Heart left ventricle (tissue), 16 donors: Measurements from ENCODE around the gene NIPAL4. TPM values are rescaled to one million over a fixed set of nuclear protein-coding genes. Genes with fewer than 3 reads are reported as not detected.

Experiments
- ATAC-seq, 4 donors: fragments of 200-7000 bp; cut with Tn5 transposase; one replicate each; pipeline ENCODE4 v1.9.1; 2020 to 2022; ENCODE audit warnings: moderate library complexity in 4 of 4, mild to moderate bottlenecking in 3 of 4, moderate number of reproducible peaks in 1 of 4
- DNase-seq, 5 donors: peaks; one replicate each; pipeline ENCODE4 v3.0.0-alpha.2; 2020
- H3K27ac ChIP-seq, 12 donors: fragments of 200-600 bp; sonication (generic) in 4 of 12; one replicate each; pipeline versions ENCODE4 v1.5.0 to v1.8.0; 2016 to 2022; ENCODE audit warnings: mild to moderate bottlenecking in 2 of 12
- H3K27me3 ChIP-seq, 9 donors: fragments of 200-600 bp; sonication (generic) in 2 of 9; one replicate each; pipeline versions ENCODE4 v1.5.1 to v1.8.0; 2016 to 2022; ENCODE audit warnings: mild to moderate bottlenecking in 3 of 9
- H3K36me3 ChIP-seq, 9 donors: fragments of 200-600 bp; sonication (generic) in 2 of 9; one replicate each; pipeline versions ENCODE4 v1.5.0 to v1.8.0; 2018 to 2022; ENCODE audit warnings: mild to moderate bottlenecking in 2 of 9
- H3K4me1 ChIP-seq, 12 donors: fragments of 200-600 bp; sonication (generic) in 4 of 12; one replicate each; pipeline versions ENCODE4 v1.5.0 to v1.8.0; 2016 to 2022; ENCODE audit warnings: mild to moderate bottlenecking in 3 of 12
- H3K4me3 ChIP-seq, 12 donors: fragments of 200-600 bp; sonication (generic) in 4 of 12; one replicate each; pipeline versions ENCODE4 v1.5.0 to v1.8.0; 2017 to 2022; ENCODE audit warnings: mild to moderate bottlenecking in 9 of 12, moderate library complexity in 4 of 12
- H3K9me3 ChIP-seq, 12 donors: fragments of 200-600 bp; sonication (generic) in 4 of 12; one replicate each; pipeline versions ENCODE4 v1.5.0 to v1.8.0; 2016 to 2022; ENCODE audit warnings: mild to moderate bottlenecking in 1 of 12
- CTCF ChIP-seq, 12 donors: fragments of 200-600 bp; sonication (generic) in 4 of 12; IDR thresholded peaks; one replicate each; pipeline versions ENCODE4 v1.5.0 to v1.8.0; 2018 to 2022; ENCODE audit warnings: antibody characterized with exemption in 12 of 12, mild to moderate bottlenecking in 5 of 12
- POLR2A ChIP-seq, 2 donors: fragments of 450-650 bp; IDR thresholded peaks; one replicate each; pipeline ENCODE4 v1.6.1; 2017; ENCODE audit warnings: antibody characterized with exemption in 2 of 2, mild to moderate bottlenecking in 2 of 2, moderate library complexity in 2 of 2
- WGBS, 4 donors: extraction: QIAGEN DNeasy Blood & Tissue Kit in 2 of 4; methylation state at CpG; one replicate each; pipeline versions ENCODE4 v1.1.5 to v1.1.7; 2013 to 2018; 5-methylcytosine and 5-hydroxymethylcytosine counted together
- intact Hi-C, 10 donors: fragments of 100-400 bp; cut with DNase I; formaldehyde crosslinking; loops; one replicate each; pipeline versions ENCODE4 v1.11.1 to v1.14.2; 2022
- polyA plus RNA-seq, 2 donors: library from polyadenylated mRNA; stranded (reverse); fragments of 200-250 nt; gene quantifications; one replicate each; pipeline ENCODE4 v1.2.3, GENCODE V29; 2013
- total RNA-seq, 9 donors: library from RNA; depleted of rRNA in 2 of 9; stranded (reverse); fragments of >200 nt in 2 of 9; fragmentation: NEBNext Ultra II Directional in 3 of 9; extraction: Animal tissue kit (Norgen Biotek cat#: 25700) in 3 of 9; gene quantifications; one replicate each; pipeline versions ENCODE4 v1.1.0 to v1.2.4, GENCODE V29; 2016 to 2023
- donor health status: ischemic (EF 13 %, LVEDD 7.1; RV severe dilation, severe dysfunction).
- donor health status: healthy with polysubstance abuse.
- donor health status: DM: no; HTN: yes; CAD: no.
- donor health status: DM: no; HTN: no; CAD: no.
- donor health status: ischemic (EF 25% LVEDD 6.9; RV normal size, moderate dysfunction).
- donor health status: ischemic (EF 25% LVEDD 5.7; RV mildly dilated, moderate dysfunction).
- donor health status: healthy.
- donor health status: DM: yes; HTN: yes; CAD: no.
- donor health status: ischemic (EF 35%, LVEDD 5.7; RV mildly dilated, moderate dysfunction).
- donor health status: nonischemic (EF 11% LVEDD 7.7; RV severe dilation, severe dysfunction).
- donor health status: DM: yes; HTN: yes; CAD: no.
- donor health status: PGD.
- donor health status: ischemic (EF 29% LVEDD 5.4; RV normal size, mild dysfunction).
- donor health status: nonischemic (EF 23%, LVEDD 6.1; RV moderate dilation, normal function).

The NIPAL4 gene
- total and polyA plus RNA-seq, 11 donors: 0.07 to 0.68 (median 0.22) TPM; not detected in 7

- Histone ChIP-seq H3K4me1 (peaks cover 0 to 27% (median 7%) of the 10 kb centered on the region in 12 donors), H3K27ac (no peak overlapping the region), H3K36me3 (no peaks in the 10 kb centered on the region), H3K9me3 (no peaks in the 10 kb centered on the region), H3K27me3 (peaks cover 0 to 26% (median 13%) of the 10 kb centered on the region in 9 donors), H3K4me3 (no peak overlapping the region)
- intact Hi-C loops: no loop called here
- ATAC-seq: no peak
- no peak for DNase-seq
- no peak for TF ChIP-seq POLR2A (IDR thresholded peaks at IDR 0.05)
- no peak for TF ChIP-seq CTCF (IDR thresholded peaks at IDR 0.05)
- 93 to 98% (median 96%) methylated on average over 8 of the region's 8 CpGs for WGBS, 4 donors
Observed at GRCh38 chr5:157463081-157463480, 3.1 kb downstream of the NIPAL4 start.

GRCh38 chr5:157463621-157464518, 3.9 kb downstream of the NIPAL4 start:
- Histone ChIP-seq H3K27ac (peak overlapping the region in 1 of 12 donors; percentile 55), H3K27me3 (peaks cover 0 to 26% (median 13%) of the 10 kb centered on the region in 9 donors), H3K9me3 (no peaks in the 10 kb centered on the region), H3K4me1 (peaks cover 0 to 27% (median 7%) of the 10 kb centered on the region in 12 donors), H3K4me3 (no peak overlapping the region), H3K36me3 (no peaks in the 10 kb centered on the region)
- DNase-seq (no peak), ATAC-seq (peak in 1 of 4 donors; percentile 63)
- intact Hi-C loops: no loop called here
- TF ChIP-seq CTCF (IDR thresholded peaks at IDR 0.05) (no peak), POLR2A (IDR thresholded peaks at IDR 0.05) (no peak)
- 72 to 78% (median 76%) methylated on average over 9 of the region's 9 CpGs for WGBS, 4 donors

GRCh38 chr5:157464519-157465171, 4.6 kb downstream of the NIPAL4 start:
- H3K36me3 ChIP-seq: no peaks in the 10 kb centered on the region
- peak in 2 of 5 donors; percentile 44 for DNase-seq
- ATAC-seq: peak in 3 of 4 donors; percentile 58 to 85 (median 80)
- intact Hi-C loops: no loop called here
- peaks cover 0 to 26% (median 7%) of the 10 kb centered on the region in 12 donors for H3K4me1 ChIP-seq
- no peak for TF ChIP-seq POLR2A (IDR thresholded peaks at IDR 0.05)
- no peak for TF ChIP-seq CTCF (IDR thresholded peaks at IDR 0.05)
- H3K27ac ChIP-seq: peak overlapping the region in 1 of 12 donors; percentile 55
- no peak overlapping the region for H3K4me3 ChIP-seq
- peaks cover 0 to 24% (median 13%) of the 10 kb centered on the region in 9 donors for H3K27me3 ChIP-seq
- WGBS, 4 donors: 46 to 61% (median 55%) methylated on average over 4 of the region's 4 CpGs
- no peaks in the 10 kb centered on the region for H3K9me3 ChIP-seq
